GM18502 (cell line): Measurements from ENCODE around the gene RPL31.
"Not testable (repeated sequence)": the region's sequence is repeated elsewhere in the genome, so short reads cannot be mapped to it uniquely, and the experiment has no call there.

Experiments used
- ATAC-seq: cut with Tn5 transposase; IDR thresholded peaks from one replicate; pipeline ENCODE4 v1.9.1; 2021; ENCODE audit warnings: mild to moderate bottlenecking; ENCODE audit not compliant: unreplicated experiment, poor library complexity

RPL31 gene

GRCh38 chr2:101023327-101024107, 21.4 kb downstream of the RPL31 start:
- ATAC-seq: no peak

- no peak for ATAC-seq
Measured at GRCh38 chr2:101025561-101025960, 23.5 kb downstream of the RPL31 start.

GRCh38 chr2:101026253-101026701, 24.2 kb downstream of the RPL31 start:
- no peak for ATAC-seq

- no peak for ATAC-seq
Measured at GRCh38 chr2:101026923-101027469, 24.9 kb downstream of the RPL31 start.

GRCh38 chr2:101027852-101028251, 25.8 kb downstream of the RPL31 start:
- no peak for ATAC-seq

- ATAC-seq: no peak
Measured at GRCh38 chr2:101030866-101031554, 28.9 kb downstream of the RPL31 start.

GRCh38 chr2:101032084-101032776, 30.1 kb downstream of the RPL31 start:
- ATAC-seq: no peak

GRCh38 chr2:101036562-101036961, 34.5 kb downstream of the RPL31 start:
- ATAC-seq: no peak

GRCh38 chr2:101037161-101037755, 35.2 kb downstream of the RPL31 start:
- no peak for ATAC-seq

- no peak for ATAC-seq
Measured at GRCh38 chr2:101038455-101039255, 36.6 kb downstream of the RPL31 start.

- no peak for ATAC-seq
Measured at GRCh38 chr2:101040072-101040471, 38.0 kb downstream of the RPL31 start.

- no peak for ATAC-seq
Measured at GRCh38 chr2:101040761-101041160, 38.7 kb downstream of the RPL31 start.

- ATAC-seq: no peak
Measured at GRCh38 chr2:101041413-101041812, 39.3 kb downstream of the RPL31 start.

GRCh38 chr2:101045330-101045729, 43.2 kb downstream of the RPL31 start:
- ATAC-seq: no peak

GRCh38 chr2:101047075-101047766, 45.1 kb downstream of the RPL31 start:
- no peak for ATAC-seq

- no peak for ATAC-seq
Measured at GRCh38 chr2:101047774-101048173, 45.7 kb downstream of the RPL31 start.

GRCh38 chr2:101048756-101049155, 46.7 kb downstream of the RPL31 start:
- ATAC-seq: no peak

GRCh38 chr2:101050886-101051285, 48.8 kb downstream of the RPL31 start:
- not testable (repeated sequence) for ATAC-seq

- no peak for ATAC-seq
Measured at GRCh38 chr2:101052147-101052546, 50.1 kb downstream of the RPL31 start.
